GM21447 (cell line): ENCODE data around the gene TCF7L1.

Source experiments
- ATAC-seq: cut with Tn5 transposase; IDR thresholded peaks from one replicate; pipeline ENCODE4 v1.9.1; 2021; ENCODE audit not compliant: unreplicated experiment

TCF7L1 gene

DNA sequence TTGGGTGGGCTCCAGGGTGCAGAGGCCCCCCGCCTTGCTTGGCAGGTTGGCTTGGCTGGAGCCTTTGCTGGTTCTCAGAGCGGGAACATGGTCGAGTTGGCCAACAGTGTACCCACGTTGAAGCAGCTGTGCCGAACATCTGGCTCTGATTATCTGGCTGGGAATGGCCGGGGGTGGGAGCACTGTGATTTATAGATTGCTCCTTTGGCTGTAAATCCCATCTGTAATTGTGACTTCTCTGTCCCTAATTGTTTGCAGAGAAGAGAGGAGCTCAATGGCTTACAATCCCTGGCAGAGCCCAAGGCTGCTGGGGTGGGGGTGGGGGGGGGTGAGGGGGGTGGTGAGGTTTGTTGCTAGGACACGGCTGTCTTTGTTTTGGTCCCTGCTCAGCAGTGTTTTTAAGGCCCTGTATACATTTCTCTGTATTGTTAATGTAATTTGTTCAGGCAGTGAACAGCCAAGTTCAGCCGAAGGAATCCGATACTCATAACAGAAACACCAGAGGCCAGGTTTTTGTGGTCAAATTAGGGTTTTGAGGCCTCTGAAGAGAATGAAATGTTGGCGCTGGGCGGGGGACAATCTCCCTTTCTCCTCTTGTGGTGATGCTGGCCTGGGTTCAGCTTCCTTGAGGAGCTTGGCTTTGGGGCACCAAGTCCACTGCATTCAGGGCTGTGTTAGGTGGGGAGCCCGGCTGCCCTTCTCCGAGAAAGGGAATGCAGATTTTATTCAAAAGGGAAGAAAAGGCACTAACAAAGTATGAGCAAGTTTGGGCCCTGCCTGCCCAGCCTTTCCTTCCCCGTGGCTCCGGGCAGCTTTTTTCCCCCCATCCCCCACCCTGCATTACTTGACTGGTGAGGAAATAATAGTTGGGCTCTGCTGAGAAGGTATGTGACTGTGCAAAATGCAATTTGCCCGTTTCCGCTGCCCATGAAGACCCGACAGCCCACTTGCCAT lies 82.5 kb downstream of the TCF7L1 start:
- ATAC-seq, result no peak

GRCh38 chr2:85216927-85217326 lies 83.7 kb downstream of the TCF7L1 start:
- no peak for ATAC-seq

DNA sequence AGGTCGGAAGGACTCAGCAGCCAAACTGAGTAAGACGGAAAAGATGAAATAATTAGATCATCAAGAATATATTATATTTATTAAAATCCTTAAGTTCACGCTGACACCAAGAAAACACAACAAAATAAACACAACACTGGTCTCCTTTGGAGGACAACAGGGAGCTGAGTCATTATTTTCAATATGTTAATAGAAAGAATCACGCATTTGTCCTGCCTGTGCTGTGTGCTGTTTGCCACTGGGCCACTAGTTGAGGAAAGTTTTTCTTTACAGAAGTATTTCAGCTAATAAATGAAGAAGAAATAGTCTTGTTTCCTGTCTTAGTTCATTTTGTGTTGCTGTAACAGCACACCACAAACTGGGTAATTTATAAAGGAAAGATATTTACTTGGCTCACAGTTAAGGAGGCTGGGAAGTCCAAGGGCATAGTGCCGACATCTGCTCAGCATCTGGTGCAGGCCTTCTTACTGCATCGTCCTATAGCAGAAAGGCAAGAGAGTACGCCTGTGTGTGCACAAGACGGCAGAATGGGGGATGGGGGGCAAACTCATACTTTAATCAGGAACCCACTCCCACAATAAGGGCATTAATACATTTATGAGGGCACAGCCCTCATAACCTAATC lies 88.0 kb downstream of the TCF7L1 start:
- ATAC-seq, result no peak

DNA sequence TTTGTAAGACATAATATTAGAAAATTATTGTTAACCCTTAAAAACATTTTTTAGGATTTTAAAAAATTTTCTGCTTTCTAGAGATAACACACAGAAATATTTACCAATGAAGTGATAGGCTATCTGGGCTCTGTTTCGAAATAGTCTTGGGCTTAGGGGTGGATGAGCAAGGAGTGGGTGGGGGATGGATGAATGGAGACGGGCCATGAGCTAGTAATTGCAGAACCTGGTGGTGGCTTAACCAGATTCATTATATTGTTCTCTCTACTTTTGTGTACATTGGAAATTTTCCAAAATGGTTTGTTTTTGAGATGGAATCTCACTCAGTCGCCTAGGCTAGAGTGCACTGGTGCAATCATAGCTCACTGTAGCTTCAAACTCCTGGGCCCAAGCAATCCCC lies 89.6 kb downstream of the TCF7L1 start:
- no peak for ATAC-seq

DNA sequence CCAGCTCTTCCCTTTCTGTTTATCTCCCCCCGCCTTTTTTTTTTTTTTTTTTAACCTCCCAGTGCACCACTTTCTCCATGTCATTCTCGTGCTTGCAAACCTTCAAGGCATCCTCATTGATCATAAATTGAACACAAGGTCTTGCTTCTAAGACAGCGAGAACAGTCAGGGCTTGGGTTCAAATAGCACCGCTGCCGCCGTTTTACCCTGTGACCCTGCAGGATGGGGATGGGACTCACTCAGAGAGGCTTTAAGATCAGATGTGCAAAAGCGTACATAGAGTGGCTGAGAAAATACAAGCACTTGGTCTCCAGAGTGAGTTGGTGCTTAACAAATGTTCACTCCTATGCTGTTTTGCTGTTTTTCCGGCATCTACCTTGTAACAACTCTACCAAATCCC lies 93.6 kb downstream of the TCF7L1 start:
- no peak for ATAC-seq

DNA sequence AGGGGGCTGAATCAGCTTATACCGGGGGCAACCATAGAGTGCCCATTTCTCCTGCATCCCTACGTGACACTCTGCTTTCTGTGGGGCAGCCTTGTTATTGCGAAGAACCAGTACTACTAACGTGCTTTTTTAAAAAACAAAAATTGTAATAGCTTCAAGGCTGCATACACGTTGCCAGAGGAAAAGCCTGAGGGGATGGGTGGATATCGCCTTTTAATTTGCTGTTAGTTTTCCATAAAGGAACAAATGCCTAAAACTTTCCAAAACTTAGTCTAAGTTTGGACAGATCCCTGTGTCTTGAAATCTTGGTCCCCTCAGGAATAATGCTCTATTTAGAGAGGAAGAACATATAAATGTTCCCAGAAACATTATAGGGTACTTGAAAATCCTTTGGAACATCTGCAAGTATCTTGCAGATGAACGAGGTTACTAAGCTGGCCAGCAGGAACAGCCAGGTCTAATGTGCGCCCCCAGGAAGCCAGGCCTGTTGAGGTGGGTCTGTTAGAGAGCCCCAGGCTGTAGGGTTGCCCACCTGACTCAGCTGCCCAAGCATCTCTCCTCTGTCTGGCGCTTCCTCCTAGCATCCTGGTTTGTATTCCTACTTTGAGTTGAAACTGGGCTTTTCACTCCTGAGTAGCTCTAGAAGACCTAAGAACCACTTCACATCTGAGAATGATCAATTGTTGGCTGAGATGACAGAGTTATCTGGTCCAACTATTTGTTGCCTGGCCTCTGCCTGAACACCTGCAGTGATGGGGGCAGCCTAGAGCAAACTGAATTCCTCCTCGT lies 97.7 kb downstream of the TCF7L1 start:
- ATAC-seq, result no peak

DNA sequence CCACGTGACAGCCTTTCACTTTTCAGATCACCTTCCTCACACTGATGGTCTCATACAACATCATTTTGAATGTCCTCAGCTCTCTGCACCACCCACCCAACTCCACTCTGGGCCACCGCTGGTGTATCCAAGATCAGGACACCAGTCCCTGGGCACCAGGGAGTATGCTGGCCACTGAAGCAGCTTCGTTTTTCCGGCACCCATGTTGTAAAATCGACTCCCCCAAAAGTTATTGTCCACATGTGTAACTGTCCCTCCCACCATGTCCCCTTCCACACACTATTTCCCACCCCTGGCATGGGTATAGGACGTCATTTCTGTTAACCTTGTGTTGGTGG lies 98.2 kb downstream of the TCF7L1 start:
- no peak for ATAC-seq

DNA sequence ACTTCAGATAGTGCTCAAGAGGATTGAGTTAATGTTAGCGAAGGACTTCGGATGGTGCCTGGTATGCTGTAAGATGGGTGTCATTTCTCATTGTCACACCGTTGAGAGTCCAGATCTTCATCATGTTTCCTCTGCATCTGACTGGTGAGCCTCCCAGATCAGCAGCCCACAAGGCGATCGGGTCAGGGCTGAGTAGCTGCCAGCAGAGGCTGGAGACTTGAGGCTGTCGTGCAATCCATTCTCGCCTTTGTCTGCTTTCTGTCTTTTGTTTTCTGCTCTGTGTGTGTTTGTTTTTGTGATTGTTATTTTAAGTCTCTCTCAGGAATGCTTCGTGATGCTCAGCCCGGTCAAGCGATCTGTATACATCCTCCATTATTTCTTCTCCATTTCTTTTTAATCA lies 98.8 kb downstream of the TCF7L1 start:
- ATAC-seq, result no peak

GRCh38 chr2:85234868-85235267 lies 101.7 kb downstream of the TCF7L1 start:
- no peak for ATAC-seq

- ATAC-seq, result no peak
Observed at GRCh38 chr2:85235281-85235680, 102.1 kb downstream of the TCF7L1 start.

GRCh38 chr2:85236084-85236483 lies 102.9 kb downstream of the TCF7L1 start:
- no peak for ATAC-seq

DNA sequence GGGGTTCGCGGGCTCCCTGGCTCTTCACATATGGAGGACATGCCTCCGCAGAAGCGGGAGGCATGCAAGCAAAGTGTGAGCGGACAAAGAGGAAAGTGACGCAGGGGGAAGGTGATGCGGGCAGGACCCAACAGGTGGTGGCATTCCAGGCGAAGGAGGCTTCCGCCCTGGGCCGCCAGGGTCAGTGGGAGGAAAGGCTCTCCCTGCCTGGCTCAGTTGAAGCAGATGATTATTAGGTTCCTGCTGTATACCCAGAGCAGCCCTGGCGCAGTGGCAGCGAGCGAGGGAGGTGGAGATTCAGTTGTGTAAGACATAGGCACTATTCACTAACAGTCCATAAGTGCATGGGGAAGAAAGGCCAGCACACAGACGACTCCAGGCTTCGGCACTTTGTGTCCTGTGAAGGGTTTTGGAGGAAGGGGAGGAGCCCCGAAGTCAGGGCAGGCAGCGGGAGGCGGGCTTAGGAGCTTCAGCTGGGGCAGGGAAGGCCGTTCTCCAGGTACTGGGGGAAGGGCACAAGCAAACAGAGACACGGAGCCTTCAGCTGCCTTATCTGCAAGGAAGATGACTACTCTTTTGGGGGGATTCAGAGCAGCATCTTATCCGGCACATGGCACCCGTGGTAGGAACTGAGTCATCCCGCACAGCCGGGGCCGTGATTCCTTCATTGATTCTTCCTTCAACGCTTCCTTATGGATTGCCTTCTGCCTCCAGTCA lies 104.8 kb downstream of the TCF7L1 start:
- ATAC-seq, result no peak

- no peak for ATAC-seq
Observed at GRCh38 chr2:85238607-85239006, 105.4 kb downstream of the TCF7L1 start.

GRCh38 chr2:85239102-85239501 lies 105.9 kb downstream of the TCF7L1 start:
- no peak for ATAC-seq

- no peak for ATAC-seq
Observed at GRCh38 chr2:85240055-85240454, 106.9 kb downstream of the TCF7L1 start.

DNA sequence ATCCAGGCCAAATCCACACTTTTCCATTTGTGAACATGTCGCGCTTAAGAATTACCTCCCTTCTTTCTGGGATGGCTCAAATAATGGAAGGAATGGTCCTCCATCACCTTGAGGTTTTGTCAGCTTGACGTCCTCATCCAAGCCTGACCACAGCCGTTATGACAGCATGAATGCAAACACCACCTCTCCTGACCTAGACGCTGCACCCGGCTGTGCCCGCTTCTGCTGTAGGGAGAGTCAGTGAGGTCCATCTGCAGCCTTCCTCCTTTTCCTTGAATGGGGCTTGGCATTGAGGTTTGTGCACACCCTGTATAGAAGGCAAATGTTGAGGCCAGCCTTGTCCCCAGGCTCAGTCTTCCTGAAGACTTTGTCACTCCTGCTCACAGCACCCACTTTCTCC lies 109.1 kb downstream of the TCF7L1 start:
- ATAC-seq, result no peak

DNA sequence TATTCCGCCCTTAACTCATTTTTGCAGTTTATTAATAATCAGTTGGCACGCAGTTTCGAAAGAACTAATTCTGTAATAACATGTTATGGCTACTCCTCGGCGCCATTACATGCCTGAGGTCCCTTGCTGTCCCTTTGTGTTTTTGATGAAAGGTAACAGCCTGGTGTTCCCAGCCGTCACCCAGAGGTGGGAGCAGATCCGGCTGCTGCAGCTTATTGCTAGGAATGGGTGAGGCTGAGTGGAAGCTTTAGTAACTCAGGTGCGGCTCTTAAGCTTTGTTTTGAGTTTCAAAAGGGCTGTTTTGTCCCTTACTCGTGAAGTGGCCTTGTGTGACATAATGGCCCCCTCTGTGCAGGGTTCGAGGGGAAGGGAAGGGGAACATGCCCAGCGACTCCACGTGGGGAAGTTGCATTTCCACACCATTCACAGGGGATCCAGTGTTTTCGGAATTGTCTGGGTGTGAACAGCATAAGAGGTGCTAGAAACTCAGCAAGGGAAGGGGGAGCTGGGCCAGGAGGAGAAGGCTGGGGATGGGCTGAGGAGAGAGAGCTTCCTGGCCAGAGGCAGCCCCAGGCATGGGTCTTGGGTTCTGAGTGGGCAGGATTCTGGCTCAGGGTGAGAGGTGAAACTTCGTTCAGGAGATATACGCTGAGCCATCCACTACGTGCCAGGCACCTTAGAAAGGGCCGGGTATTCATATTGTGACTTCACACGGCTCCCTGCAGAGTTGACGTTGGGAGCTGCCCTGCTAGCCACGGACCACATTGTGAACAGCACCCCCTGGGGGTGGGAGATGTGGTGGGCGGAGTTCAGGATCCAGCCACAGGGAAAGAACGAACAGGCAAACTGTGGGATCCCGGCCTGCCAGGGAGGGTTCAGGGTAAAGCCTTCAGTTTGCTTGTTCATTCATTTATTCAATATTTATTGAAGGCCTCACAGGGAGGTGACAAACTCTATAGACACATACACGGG lies 110.2 kb downstream of the TCF7L1 start:
- ATAC-seq, result no peak

DNA sequence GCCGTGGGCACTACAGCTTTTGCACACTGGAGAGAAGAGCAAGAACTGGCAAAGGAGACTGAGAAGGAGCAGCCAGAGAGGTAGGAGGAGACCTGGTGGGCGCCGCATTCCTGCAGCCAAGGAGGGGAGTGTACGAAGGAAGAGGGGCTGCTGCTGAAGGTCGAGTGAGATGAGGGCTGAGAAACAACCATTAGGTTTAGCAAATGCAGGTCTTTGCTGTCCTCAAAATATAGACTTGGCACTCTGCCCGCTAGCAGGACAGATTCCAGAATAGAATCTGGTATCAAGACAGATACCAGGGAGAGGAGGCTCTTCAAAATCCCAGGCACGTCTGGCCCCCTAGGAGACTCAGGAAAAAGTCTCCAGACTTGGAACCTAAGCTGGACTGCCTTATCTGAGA lies 111.6 kb downstream of the TCF7L1 start:
- ATAC-seq, result no peak

DNA sequence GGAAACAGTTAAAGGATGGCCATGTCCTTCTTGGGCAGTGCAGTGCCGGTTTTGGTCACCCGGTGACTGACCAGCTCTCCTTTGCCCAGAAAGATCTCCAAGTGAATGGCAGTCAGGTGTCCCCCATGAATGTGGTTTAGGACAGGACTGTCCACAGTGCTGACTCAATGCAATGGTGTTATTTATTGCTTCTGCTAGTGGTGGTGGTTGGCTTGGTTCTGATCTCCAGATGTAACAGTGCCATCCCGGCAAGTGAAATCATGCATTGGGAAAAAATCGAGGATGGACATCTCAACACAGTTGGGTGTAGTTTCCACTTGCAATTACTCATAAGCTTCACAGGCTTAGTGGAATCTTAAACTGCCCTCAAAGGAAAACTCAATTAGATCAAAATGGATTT lies 112.7 kb downstream of the TCF7L1 start:
- ATAC-seq, result no peak

DNA sequence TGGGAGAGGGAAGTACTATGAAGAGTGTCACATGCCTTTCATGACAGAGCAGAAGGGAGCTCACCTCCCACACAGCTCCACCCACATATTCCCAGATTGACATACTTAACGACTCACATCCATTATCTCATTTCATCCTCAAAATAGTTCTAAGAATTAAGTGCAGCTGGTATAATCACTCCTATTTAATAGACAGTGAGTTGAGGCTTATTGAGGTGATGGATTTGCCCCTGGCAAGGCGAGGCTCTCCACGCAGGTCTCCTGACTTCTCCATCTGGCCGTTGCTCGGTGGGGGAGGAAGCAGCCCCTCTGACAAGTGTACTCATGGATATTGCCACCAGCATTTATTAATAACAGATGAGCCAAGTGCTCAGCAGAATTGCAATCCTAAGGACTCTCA lies 113.2 kb downstream of the TCF7L1 start:
- ATAC-seq, result no peak
